Aorta (tissue), 5 donors: ENCODE data around the gene ETS1. TPM values are rescaled to one million over a fixed set of nuclear protein-coding genes. Genes with fewer than 3 reads are reported as not detected.
"Not testable (repeated sequence)": the region's sequence is repeated elsewhere in the genome, so short reads cannot be mapped to it uniquely, and the experiment has no call there.

Experiments
- ATAC-seq: fragments of 200-7000 bp; cut with Tn5 transposase; one replicate; pipeline ENCODE4 v1.9.1; 2022; ENCODE audit warnings: moderate library complexity; ENCODE audit not compliant: low FRiP score
- DNase-seq, 2 donors: peaks; one replicate each; pipeline ENCODE4 v3.0.0-alpha.2; 2020
- H3K27ac ChIP-seq, 2 donors: one replicate each; pipeline ENCODE4 v1.5.1; 2013; ENCODE audit warnings: low read length in 2 of 2, mild to moderate bottlenecking in 2 of 2, moderate library complexity in 2 of 2, control low read depth in 1 of 2, inconsistent platforms in 1 of 2, low read depth in 1 of 2
- H3K27me3 ChIP-seq, 2 donors: one replicate each; pipeline ENCODE4 v1.6.1; 2013; ENCODE audit warnings: control low read depth in 1 of 2, low read length in 1 of 2, mild to moderate bottlenecking in 1 of 2, moderate library complexity in 1 of 2; ENCODE audit not compliant: insufficient read depth in 2 of 2, control insufficient read depth in 1 of 2
- H3K36me3 ChIP-seq, 2 donors: one replicate each; pipeline ENCODE4 v1.6.1; 2013; ENCODE audit warnings: control low read depth in 1 of 2, low read length in 1 of 2, mild to moderate bottlenecking in 1 of 2; ENCODE audit not compliant: insufficient read depth in 2 of 2, control insufficient read depth in 1 of 2
- H3K4me1 ChIP-seq, 2 donors: one replicate each; pipeline ENCODE4 v1.6.1; 2013; ENCODE audit warnings: low read length in 2 of 2, control low read depth in 1 of 2, mild to moderate bottlenecking in 1 of 2, moderate library complexity in 1 of 2; ENCODE audit not compliant: insufficient read depth in 2 of 2, control insufficient read depth in 1 of 2
- H3K4me3 ChIP-seq, 2 donors: one replicate each; pipeline ENCODE4 v1.5.1; 2013; ENCODE audit warnings: low read length in 2 of 2, control low read depth in 1 of 2, mild to moderate bottlenecking in 1 of 2
- H3K9me3 ChIP-seq: one replicate; pipeline ENCODE4 v1.6.1; 2013; ENCODE audit warnings: mild to moderate bottlenecking, low read length; ENCODE audit not compliant: control insufficient read depth
- WGBS, 2 donors: extraction: QIAGEN DNeasy Blood & Tissue Kit; methylation state at CpG; one replicate each; pipeline ENCODE4 v1.1.7; 2013; 5-methylcytosine and 5-hydroxymethylcytosine counted together
- intact Hi-C, 2 donors: fragments of 100-400 bp; cut with DNase I; formaldehyde crosslinking; loops; one replicate each; pipeline versions ENCODE4 v1.14.2 to v1.15.0; 2022
- polyA plus RNA-seq, 2 donors: library from polyadenylated mRNA; stranded (reverse); fragments of 200-250 nt; gene quantifications; one replicate each; pipeline ENCODE4 v1.2.3, GENCODE V29; 2013
- total RNA-seq, 2 donors: library from RNA; stranded (reverse); fragmentation: NEBNext Ultra II Directional; extraction: Animal tissue kit (Norgen Biotek cat#: 25700); gene quantifications; one replicate each; pipeline ENCODE4 v1.2.1, GENCODE V29; 2021
- donor health status: healthy with polysubstance abuse.
- donor health status: Bipolar disorder and iron deficiency.
- donor health status: DM: no; HTN: no; CAD: no.
- donor health status: DM: no; HTN: no; CAD: no.
- donor health status: DM: yes; HTN: yes; CAD: no.

ETS1 gene
- total and polyA plus RNA-seq, 4 donors = 17.8 to 125 (median 69.8) TPM

DNA sequence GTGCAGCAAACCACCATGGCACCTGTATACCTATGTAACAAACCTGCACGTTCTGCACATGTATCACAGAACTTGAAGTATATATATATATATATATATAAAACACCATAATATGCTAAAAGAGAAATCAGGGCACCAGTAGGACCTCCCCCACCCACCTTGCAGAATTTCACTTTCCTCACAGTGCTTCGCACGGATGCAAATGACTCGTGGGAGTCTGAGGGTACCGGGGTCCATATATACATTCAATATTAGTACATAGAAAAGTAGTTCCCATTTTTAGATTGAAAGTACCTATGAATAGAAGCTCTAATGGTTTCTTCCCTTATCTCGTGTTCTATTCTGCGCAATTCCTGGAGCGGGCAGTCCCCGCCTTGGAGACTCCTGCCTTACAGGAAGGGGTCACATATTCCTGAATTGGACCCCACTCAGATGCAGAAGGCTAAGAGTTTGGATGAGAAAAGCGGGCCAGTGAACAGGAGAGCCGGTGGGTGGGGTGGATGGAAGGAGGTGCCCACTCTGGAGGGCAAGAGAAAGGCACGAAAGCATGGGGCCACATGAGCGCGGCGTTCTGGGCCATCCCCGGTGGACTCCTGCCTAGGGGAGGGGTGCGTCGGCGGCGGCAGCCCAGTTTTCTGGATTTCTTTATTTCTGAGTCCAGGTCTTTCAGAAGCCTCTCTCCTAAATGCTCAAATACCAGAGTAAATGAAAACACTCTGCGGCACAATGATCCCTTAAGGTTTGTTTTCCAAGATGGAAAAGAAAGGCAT, 136.3 kb downstream of the ETS1 start:
- peak; percentile 45 for ATAC-seq
- DNase-seq = no peak
- Histone ChIP-seq H3K4me3 (peak overlapping the region; percentile 2 to 24), H3K27ac (peak overlapping the region; percentile 79 to 93), H3K4me1 (peaks cover 0 to 7% of the 10 kb centered on the region in 2 donors), H3K9me3 (no peaks in the 10 kb centered on the region), H3K36me3 (no peaks in the 10 kb centered on the region), H3K27me3 (no peaks in the 10 kb centered on the region)
- 28 to 31% methylated on average over 21 of the region's 21 CpGs for WGBS, 2 donors
- intact Hi-C loops = loop anchor here in 1 of 2 donors (5.0 kb wide), 1 partner anchor 159 kb away; no protein-coding TSS in a partner anchor

DNA sequence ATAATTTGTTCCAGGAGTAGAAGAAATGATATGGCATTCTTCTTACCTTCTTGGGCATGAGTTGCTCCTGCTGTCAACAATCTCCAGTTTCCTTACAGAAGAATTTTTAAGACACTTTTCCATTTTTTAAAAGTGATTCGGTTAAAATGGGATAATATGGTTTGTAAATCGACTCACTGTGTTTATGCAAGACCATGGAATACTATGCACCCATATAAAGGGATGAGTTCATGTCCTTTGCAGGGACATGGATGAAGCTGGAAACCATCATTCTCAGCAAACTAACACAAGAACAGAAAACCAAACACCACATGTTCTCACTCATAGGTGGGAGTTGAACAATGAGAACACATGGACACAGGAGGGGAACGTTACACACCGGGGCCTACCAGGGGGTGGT, 136.9 kb downstream of the ETS1 start:
- WGBS, 2 donors = 71 to 97% methylated on average over 4 of the region's 4 CpGs
- ATAC-seq, H3K27me3 ChIP-seq, H3K9me3 ChIP-seq, H3K27ac ChIP-seq, H3K4me3 ChIP-seq, H3K4me1 ChIP-seq, DNase-seq, H3K36me3 ChIP-seq: not testable (repeated sequence)
- intact Hi-C loops = loop anchor here in 1 of 2 donors (5.0 kb wide), 1 partner anchor 158 kb away; no protein-coding TSS in a partner anchor

DNA sequence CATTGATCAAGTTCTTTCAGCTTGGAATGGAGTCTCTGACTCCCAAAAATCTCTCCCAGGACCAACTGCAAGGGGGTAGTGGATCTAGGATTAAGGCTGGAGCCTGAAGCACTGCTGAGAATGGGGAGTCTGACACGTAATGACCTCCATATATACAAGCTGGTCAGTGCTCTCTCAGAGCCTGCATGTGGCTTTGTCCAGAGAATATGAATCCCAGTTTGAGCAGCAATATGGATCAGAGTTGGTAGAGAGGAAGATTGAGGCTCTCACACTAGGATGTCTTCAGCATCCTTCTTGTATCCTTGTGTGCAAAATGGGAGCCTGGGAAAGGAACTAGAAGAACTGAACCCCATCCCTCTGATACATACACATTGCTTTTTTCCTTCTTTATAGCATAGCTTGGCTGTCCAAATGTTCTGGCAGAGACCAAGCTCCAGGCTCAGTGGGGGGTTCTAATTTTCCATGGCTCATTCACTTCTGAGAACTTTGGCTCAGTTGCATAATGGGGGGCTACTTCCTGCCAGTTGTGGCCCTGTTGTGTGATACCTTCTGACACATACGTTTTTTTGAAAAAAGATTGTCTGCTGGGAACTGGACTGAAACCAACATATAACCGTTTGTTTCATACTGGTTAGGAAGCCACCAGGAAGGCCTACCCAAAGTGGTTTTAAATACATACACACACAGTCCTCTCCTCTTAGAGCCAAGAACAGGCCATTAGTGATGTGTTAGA, 138.2 kb downstream of the ETS1 start:
- intact Hi-C loops = no loop called here
- no peaks in the 10 kb centered on the region for H3K27me3 ChIP-seq
- H3K36me3 ChIP-seq = no peaks in the 10 kb centered on the region
- ATAC-seq (no peak), DNase-seq (no peak)
- H3K9me3 ChIP-seq = no peaks in the 10 kb centered on the region
- no peak overlapping the region for H3K4me3 ChIP-seq
- H3K4me1 ChIP-seq = peaks cover 0 to 7% of the 10 kb centered on the region in 2 donors
- 66 to 74% methylated on average over 3 of the region's 3 CpGs for WGBS, 2 donors
- peak overlapping the region; percentile 18 to 67 for H3K27ac ChIP-seq

DNA sequence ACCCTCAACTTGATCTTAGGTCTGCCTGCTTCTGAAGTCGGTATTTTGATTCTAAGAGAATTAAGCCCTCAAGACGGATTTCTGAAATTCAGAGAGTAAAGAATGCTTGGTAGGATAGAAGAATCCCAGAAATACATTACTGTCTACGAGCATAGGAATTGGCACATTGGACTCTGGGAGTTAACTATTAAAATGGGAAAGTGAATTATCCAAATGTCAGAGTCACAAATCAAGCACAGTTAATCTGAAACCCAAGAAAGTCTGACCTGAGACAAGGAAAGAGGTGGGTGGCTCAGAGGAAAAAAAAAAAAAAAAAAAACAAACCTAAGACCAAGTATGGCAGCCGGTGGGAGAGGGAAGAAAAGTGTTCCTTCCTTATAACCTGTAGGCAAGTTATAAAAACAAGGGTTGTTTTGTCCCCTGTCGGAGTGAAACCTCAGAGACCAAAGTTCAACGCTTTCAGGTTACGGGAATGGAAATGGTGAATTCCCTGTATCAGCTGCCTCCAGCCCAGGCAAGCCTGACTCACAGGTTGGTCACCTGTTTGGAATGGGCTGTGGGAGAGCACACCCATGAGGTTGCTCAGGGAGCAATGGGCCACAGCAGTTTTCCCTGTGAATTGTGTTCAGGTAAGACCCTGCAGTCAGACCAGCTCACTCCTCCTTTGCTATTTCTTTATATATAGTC, 139.0 kb downstream of the ETS1 start:
- peak overlapping the region in 1 of 2 donors; percentile 5 for H3K27ac ChIP-seq
- 76 to 77% methylated on average over 7 of the region's 7 CpGs for WGBS, 2 donors
- no peak for ATAC-seq
- no peak for DNase-seq
- H3K27me3 ChIP-seq = no peaks in the 10 kb centered on the region
- intact Hi-C loops = no loop called here
- no peaks in the 10 kb centered on the region for H3K36me3 ChIP-seq
- H3K4me1 ChIP-seq = peaks cover 0 to 7% of the 10 kb centered on the region in 2 donors
- no peak overlapping the region for H3K4me3 ChIP-seq
- no peaks in the 10 kb centered on the region for H3K9me3 ChIP-seq

- Histone ChIP-seq H3K36me3 (no peaks in the 10 kb centered on the region), H3K27me3 (no peaks in the 10 kb centered on the region), H3K9me3 (no peaks in the 10 kb centered on the region), H3K27ac (peak overlapping the region in 1 of 2 donors; percentile 67), H3K4me3 (no peak overlapping the region), H3K4me1 (no peaks in the 10 kb centered on the region)
- intact Hi-C loops = no loop called here
- 13 to 19% methylated on average over 4 of the region's 4 CpGs for WGBS, 2 donors
- ATAC-seq (peak; percentile 57), DNase-seq (no peak)
Measured at GRCh38 chr11:128447233-128447632, 140.1 kb downstream of the ETS1 start.

- H3K9me3 ChIP-seq, DNase-seq, H3K27ac ChIP-seq, H3K4me3 ChIP-seq, intact Hi-C loops, H3K27me3 ChIP-seq, H3K4me1 ChIP-seq, ATAC-seq, H3K36me3 ChIP-seq: not testable (repeated sequence)
- 97 to 99% methylated on average over 1 of the region's 1 CpG for WGBS, 2 donors
Measured at GRCh38 chr11:128445921-128446320, 141.4 kb downstream of the ETS1 start.

DNA sequence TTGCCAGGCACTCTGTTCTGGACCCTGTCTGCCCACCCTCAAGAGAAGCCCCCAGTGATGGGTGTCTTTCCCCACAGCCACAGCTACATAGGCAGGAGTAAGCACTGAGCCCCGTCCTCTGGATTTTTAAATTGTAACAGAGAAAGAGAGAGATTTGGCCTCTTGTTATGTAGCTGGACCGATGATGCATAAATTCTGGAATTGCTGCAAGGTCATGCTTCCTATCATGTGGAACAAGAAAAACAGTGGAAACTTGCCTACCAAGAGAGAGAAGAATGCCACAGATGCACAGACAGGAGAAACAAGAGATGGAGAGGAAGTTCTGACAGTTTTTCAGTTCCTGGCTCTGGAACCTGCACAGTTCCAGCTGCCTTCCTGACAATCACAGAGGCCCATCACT, 150.2 kb downstream of the ETS1 start:
- Histone ChIP-seq H3K27ac (peak overlapping the region; percentile 30 to 43), H3K27me3 (no peaks in the 10 kb centered on the region)
- WGBS, 2 donors = 4 to 9% methylated on average over 2 of the region's 2 CpGs

DNA sequence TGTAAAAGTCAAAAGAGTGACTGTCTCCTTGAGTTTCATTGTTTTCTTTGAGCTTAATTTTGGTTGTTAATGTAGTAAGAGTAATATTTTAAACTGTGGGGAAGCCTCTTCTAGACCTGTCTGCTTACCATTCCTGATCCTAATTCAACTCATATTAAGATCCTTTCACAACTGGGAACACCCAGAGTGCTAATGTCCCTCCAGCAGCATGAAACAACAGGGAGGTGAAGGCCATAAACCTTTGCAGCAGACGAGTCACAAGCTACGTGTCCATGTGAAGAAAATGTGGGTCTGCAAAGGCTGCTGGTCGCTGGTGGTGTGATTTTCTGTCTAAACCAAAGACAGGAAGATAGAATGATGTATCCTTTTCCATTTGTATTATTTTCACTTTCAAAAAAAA, 152.5 kb downstream of the ETS1 start:
- H3K36me3 ChIP-seq = no peaks in the 10 kb centered on the region
- H3K4me3 ChIP-seq = no peak overlapping the region
- H3K27ac ChIP-seq = no peak overlapping the region
- no peaks in the 10 kb centered on the region for H3K4me1 ChIP-seq
- H3K9me3 ChIP-seq = no peaks in the 10 kb centered on the region
- ATAC-seq (no peak), DNase-seq (no peak)
- intact Hi-C loops = no loop called here
- H3K27me3 ChIP-seq = no peaks in the 10 kb centered on the region
- WGBS, 2 donors = 93 to 95% methylated on average over 3 of the region's 3 CpGs

More for the DNA sequence above, 150.2 kb downstream of the ETS1 start:
- ATAC-seq (peak; percentile 54), DNase-seq (no peak)
- H3K9me3 ChIP-seq = no peaks in the 10 kb centered on the region
- no peak overlapping the region for H3K4me3 ChIP-seq
- H3K4me1 ChIP-seq = no peaks in the 10 kb centered on the region
- intact Hi-C loops = no loop called here
- H3K36me3 ChIP-seq = no peaks in the 10 kb centered on the region
